Globus pallidus (tissue), 1 donor: ENCODE measurements around the gene C17orf67.

Source experiments
- DNase-seq: peaks from one replicate; pipeline ENCODE4 v3.0.0-alpha.2; 2015; ENCODE audit warnings: low spot score

C17orf67 gene, protein sequence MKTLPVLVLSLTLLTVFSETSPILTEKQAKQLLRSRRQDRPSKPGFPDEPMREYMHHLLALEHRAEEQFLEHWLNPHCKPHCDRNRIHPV

DNA sequence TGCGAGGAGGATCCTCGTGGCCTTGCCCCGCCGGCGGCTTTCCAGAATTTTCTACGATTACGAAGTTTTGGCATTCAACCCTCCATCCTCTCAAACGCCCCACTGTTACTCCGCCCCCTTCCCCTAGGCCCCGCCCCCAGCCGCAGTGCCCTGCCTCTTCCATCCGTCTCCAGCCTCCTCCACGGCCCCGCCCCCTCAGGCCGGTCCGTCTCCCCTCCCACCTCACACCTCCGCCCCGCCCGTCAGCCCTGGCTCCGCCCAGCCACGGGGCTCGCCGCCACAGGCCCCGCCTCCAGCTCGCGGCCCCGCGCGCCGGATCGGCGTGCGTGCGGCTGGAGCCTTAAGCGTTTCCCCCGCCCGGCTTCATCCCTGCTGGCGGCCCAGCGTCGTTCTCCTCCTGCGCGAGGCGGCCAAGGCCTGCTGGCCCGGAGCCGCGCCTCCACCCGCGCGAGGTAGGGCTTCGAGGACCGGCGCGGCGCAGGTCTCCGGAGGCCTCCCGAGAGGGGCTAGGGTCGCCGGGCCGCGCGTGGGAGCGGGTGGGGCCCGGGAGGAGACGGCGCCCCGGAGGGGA, at the start of gene C17orf67, which contains the start of gene DGKE:
Gene C17orf67, minus strand, starts transcription at position 112 of the 571 bp plus-strand sequence. CDS start 18,110 bp downstream, outside the sequence.
Gene DGKE, plus strand, starts transcription at position 343 of the 571 bp plus-strand sequence. CDS start 645 bp downstream, outside the sequence.
- peak; percentile 96 for DNase-seq

DNA sequence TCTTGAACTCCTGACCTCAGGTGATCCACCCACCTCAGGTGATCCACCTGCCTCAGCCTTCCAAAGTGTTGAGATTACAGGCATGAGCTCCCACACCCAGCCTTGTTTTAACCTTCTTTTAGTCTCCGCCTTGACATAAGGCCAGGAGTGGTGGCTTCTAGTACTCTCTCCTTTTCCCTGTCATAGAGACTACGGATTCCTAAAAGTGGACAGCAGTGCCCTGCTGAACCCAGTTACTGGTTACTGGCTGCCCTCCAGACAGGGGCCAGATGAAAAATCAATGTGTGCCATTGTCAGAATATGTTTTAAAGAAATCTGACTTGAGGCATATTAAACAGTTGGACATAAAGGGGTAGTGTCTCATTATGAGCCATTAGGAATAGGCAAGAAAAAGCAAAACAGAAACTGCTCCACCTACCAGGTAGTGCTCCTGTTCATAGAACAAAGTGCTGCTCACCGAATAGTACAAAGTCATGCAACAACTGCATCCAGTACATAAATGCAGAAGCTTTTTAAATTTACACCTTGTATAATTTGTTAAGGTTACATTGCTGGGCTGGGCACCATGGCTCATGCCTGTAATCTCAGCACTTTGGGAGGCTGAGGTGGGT, 48.1 kb upstream of the C17orf67 start:
- DNase-seq: no peak

DNA sequence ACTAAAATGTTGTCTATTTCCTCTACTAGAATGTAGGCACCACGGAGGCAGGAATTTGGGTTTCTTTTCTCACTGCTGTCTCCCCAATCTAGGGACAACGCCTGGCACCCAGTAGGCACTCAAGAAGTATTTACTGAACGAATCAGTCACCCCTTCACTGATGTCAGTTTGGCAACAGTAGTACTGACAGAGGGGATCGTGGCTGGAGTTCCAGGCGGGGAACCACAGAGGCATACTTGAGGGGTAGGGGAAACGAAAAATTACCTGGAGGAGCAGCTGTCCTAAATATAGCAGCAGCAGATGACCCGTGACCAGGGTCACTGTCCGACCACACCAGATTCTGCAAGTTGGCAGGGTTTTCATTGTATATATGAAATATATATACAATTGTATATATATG, 46.9 kb upstream of the C17orf67 start:
- no peak for DNase-seq

DNA sequence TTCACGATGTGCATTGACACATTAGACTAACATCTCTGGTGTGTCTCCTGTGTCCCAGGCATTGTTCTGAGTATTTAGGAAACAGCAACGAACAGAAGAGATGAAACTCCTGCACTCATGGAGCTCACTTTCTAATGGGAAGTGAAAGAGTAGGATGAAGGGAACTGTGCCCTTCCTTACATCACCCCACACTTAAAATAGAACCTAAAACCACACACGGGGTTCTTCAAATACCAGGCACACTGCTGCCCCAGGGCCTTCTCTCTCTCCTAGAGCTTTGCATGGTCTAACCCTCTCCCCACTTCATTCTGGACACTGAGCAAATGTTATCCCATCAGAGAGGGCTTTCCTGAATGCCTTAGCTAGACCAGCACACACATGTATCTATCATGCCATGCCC, 46.4 kb upstream of the C17orf67 start:
- peak; percentile 17 for DNase-seq

DNA sequence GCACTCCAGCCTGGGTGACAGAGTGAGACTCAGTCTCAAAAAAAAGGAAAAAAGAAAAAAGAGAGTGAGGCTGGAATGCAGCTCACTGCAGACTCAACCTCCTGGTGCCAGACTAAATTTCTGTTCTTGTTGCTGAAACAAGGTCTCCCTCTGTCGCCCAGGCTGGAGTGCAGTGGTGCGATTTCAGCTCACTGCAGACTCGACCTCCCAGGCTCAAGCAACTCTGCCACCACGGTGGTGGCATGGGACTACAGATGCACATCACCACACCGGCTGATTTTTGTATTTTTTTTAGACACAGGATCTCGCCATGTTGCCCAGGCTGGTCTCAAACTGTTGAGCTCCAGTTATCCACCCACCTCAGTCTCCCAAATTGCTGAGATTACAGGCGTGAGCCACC, 45.6 kb upstream of the C17orf67 start:
- no peak for DNase-seq

DNA sequence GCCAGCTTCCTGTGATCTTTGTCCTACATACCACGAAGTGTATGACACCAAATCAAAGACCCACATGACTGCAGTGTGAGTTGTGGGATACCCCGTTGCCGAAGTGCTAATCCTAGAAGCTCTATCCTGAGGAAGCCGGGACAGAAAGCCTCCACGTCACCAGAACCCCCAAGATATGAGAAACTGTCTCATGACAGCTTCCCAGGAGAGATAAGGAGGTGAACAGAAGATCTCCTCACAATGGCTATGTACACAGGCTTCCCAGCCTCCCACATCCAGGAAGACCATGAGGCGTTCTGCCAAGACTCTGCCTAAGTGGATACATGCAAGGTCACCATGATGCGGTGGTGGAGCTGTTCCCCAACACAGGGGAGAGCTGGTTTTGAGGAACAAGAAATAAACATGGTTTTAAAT, 43.1 kb upstream of the C17orf67 start:
- no peak for DNase-seq

DNA sequence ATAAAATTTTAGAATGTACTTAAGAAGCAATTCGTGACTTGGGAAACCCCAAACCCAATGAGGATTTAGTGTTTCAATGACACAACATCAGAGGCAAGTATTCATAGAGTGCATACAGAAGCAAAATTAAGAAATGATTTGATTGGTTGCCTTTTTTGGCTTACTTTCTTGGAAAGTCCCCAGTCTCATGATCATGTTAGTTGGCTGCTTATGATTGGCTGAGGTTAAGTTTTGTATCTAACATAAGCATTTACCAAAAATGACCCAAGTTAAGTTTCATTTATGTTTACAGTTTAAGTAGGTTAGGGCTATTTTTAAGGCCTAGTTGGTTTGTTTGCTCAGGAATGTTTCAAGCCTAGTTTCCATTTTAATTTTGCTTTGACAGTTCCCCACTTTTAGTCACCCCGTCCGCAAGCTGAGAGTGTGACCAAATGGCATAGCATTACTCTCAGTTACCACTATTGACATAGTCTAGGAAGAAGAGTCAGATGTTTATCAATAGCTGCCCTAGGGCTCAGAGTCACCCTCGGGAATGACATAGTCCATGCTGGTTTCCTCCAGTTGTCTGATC, 36.4 kb upstream of the C17orf67 start:
- DNase-seq: no peak

DNA sequence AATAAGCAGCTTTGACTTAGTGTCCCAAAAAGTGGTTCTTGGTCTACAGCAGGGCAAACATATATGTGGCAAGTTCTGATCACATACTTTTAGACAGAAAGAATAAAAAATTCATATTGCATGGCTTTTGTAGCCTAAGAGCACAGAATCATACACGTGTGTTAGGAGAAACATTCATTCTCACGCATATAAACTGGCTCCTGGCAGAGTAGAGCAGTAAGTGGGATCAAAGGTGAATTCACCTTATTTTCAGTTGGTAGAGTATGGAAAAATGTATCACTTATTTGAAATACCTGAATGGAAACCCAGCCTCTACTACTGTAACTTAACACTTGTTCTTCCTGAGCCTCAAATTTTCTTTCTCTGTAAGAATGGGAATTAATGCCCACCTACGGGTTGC, 35.0 kb upstream of the C17orf67 start:
- DNase-seq: no peak

DNA sequence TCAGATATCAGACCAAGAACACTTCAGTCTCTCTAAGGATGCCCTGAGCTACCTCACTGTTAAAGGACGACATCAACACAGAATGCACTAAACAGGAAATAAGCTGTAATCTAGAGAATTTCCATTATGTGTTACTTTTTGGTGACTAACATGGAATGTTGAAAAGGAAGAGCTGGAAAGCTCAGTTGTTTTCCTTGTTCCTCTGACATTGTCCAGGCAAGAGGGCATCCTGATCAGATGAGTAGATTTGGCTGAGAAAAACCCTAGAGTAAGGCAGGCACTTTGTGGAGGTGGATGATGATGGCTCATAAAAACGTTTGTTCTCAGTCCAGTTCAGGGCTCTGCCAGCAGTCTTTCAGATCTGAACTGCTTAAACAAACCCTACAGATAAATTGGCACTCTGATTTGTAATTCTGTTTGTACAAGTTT, 34.2 kb upstream of the C17orf67 start:
- DNase-seq: no peak

DNA sequence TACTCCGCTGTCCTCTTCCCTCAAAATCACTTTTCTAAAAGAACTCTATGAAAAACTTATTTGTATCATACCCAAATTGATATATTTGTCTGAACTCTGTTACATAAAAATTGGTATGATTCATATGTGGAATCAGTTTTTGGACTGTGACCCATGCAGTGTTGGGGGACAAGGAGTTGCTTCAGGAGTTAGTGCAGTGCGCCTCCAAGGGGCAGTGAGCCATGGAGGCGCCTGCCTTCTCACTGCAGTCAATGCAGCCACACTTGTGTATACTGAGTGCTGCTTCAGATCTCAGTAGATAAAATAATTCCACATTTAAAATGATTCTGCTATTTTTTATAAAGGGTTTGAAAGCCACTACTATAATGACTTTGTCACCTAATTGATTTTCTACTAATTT, 32.8 kb upstream of the C17orf67 start:
- DNase-seq: no peak

DNA sequence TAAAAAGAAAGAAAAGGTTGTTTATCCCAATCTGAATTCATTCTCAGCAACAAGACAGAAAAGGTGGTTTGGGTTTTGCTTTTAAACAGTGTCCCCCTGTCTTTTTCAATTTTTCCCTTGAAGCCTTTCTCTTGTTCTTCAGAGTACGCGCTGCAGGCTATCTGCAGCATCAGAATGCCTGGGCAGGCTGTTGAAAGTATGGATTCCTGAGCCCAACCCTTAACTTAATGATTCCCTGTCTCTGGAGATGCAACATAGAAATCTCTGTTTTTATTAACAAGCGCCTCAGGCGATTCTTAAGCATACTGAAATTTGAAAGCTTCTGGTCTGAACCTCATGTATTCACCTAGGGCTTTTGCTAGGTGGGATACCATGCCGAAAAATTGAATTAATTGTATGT, 32.4 kb upstream of the C17orf67 start:
- DNase-seq: no peak

DNA sequence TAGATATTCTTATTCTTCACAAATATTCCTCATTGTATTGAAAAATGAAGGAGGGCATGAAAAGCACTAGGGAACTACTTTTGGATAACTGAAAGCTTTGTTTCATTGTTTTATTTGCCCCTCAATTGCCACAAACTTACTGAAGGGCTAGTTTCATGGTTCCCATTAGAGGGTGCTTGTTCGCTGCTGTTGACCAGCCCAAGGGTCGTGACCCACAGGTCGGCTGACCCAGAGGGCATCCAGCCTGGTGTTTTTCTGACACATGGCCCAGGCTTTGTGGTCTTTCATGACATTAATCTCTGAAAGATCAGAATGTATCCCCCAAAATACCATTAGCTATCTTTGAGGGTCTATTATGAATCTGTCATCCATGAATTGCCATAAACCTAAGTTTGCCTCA, 30.3 kb upstream of the C17orf67 start:
- DNase-seq: no peak

DNA sequence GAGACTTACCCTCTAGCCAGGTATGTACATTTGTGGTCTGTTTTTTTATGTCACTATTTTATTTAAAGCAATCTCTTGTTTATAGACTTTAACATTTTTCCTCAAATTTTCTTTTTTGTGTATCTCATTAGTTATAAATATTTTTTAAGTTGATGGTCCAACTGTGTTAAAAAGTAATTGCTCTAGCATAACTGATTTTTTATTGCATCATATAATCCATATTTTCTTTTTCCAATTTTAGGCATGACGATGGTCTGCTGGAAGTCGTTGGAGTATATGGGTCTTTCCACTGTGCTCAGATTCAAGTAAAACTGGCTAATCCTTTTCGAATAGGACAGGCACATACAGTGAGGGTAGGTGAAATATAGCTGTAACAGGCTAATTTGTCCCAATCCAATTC, 28.2 kb upstream of the C17orf67 start:
- no peak for DNase-seq

DNA sequence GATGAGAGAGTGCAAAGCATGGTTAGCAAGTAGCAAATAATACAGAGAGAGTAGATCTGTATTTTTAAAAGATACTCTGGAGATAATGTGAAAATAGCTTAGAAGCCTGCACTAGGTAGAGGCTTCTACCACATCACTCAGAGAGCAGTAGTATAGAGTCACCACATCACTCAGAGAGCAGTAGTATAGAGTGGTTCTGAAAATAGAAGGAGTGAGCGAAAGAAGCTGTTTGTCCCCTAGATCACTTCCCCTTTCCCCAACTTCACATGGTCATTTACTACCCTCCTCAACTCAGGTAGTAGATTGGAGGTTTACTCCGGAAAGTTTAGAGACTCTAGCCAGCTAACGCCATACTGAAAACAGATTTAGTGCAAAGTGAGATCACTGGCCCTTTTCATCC, 17.3 kb upstream of the C17orf67 start:
- no peak for DNase-seq

DNA sequence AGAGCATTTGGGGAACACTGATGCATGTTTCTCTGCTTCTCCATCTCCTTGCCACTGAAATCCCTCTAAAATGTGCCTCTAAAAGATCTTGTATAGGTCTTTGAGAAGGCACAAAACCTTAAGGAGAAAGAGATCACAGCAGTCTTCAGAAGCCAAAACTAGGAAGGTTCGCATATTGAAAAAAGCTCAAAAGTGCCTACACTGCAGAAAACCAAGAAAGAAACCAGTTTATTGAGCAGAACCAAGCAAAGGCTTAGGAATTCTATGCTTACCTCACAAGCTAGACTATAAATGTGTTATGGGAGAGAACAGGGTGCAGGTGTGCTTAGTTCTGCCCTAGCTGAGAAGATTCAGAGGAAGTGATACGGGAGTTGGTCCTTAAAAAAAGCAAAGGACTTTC, 16.9 kb upstream of the C17orf67 start:
- no peak for DNase-seq

DNA sequence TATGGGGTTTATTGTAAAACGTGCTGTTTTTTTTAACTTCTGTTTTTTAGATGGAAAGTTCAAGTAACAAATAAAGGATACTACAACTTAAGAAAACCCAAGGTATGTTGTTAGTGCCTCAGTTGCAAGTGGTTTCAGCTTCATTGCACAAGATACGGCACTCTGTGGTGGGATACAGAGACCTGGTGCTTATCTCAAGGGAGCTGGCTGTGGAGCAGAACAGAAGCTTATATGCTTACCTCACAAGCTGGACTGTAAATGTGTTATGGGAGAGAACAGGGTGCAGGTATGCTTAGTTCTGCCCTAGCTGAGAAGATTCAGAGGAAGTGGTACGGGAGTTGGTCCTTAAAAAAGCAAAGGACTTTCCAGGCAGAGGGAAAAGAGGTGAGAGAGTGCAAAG, 15.4 kb upstream of the C17orf67 start:
- no peak for DNase-seq

DNA sequence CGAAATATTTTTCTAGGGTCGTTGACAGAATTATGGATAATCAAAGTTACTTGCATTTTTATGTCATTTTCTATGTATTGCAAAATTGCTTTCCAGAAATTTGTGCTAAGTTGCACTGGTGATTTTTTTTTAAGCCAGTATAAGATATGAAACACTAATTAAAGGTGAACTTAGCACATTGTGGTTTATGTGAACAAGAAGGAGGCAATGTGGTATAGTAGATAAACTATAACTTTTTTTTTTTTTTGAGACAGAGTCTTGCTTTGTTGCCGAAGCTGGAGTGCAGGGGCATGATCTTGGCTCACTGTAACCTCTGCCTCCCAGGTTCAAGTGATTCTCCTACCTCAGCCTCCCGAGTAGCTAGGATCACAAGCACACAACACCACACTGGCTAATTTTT, 13.4 kb upstream of the C17orf67 start:
- DNase-seq: no peak

DNA sequence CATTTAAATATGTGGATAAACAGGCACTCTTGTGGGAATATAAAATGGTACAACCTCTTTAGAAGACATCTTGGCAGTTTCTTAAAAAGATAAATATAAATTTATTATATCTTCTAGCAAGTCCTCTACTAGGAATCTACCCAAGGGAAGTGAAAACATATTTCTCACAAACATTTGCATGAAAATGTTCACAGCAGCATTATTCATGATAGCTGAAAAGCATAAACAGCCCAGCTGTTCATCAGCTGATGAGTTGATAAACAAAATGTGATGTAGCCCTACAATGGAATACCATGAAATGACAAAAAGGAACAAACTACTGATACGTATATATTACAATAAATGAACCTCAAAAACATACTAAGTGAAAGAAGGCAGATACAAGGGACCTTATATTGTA, 12.2 kb upstream of the C17orf67 start:
- no peak for DNase-seq

DNA sequence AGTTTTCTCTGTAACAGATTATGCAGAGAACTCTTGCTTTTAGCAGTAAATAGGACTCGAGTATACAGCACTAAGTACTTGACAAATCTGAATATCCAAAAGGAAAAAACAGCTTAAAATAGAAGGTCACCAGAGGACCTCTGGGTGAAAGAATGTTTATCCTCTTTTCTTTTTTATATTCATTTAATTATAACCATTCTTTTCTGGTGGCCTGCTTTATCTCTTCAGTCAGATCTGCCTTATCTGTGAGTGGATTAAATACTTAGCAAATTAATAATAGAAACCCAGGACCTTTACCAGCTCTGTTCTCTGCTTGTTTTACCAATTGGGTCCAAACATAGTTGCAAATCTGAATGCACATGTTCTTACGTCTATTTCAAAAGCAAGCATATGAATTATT, 8.9 kb upstream of the C17orf67 start:
- DNase-seq: no peak

DNA sequence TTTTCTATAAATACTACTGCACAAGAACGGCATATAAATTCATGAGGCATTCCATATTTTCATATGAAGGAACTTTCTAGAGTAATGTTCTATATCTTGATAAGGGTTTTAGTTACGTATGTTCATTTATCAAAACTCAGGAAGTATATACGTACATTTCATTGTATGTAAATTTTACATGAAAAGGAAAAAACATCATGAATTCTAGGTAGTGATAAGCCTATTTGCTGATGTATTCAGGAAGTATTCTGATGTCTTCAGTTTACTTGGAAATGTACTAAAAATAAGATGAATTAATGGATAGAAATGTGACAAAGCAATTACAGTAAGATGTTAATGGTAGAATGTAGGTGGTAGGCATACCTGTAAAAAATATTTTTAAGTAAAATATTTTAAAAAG, 5.0 kb upstream of the C17orf67 start:
- DNase-seq: no peak

DNA sequence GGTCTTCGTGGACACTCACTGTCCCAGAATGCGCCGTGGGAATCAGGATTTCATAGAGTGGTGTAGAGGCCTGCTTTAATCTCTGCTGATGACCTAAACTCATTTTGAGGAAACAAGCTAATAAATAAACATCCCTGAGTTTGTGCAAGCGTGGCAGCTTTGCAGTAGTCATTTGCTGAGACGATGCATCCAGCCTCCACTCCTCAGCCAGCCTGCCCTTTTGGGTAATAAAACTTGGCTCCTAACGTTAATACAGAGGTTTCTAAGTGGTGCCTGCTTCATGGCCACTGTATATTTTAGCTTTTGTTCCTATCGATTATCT, 1.5 kb upstream of the C17orf67 start:
- no peak for DNase-seq

DNA sequence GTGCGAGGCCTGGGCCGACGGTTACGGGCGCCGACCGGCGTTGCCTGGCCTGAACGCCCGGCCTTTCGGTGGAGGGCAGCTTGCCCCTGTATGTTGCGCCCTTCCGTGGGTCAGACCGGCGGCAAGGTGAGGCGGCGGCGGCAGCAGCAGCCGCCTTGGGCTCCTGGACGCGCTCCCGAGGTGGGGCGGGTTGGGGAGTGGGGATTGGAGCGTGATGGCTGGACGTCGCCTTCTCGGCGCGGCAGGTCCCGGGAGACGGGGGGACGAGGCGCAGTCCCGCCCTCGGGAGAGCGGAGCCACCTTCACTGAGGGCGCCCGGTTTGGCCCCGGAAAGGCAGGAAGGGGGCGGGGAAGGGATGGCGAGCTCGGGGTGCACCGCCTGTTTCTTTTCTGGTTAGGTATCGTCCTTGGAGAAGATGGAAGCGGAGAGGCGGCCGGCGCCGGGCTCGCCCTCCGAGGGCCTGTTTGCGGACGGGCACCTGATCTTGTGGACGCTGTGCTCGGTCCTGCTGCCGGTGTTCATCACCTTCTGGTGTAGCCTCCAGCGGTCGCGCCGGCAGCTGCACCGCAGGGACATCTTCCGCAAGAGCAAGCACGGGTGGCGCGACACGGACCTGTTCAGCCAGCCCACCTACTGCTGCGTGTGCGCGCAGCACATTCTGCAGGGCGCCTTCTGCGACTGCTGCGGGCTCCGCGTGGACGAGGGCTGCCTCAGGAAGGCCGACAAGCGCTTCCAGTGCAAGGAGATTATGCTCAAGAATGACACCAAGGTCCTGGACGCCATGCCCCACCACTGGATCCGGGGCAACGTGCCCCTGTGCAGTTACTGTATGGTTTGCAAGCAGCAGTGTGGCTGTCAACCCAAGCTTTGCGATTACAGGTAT, 902 bp upstream of the C17orf67 start:
- DNase-seq: no peak
